ENCODE results near the gene BEST3. TPM values are rescaled to one million over a fixed set of nuclear protein-coding genes. Genes with fewer than 3 reads are reported as not detected.

The BEST3 gene
- total and polyA plus RNA-seq, 4 donors = 0.03 to 0.52 (median 0.20) TPM; not detected in 1

GRCh38 chr12:69714542-69714941 is 15.4 kb upstream of the BEST3 start:
- ATAC-seq (ENCODE audit: insufficient read depth, low FRiP score) (no peak), DNase-seq (no peak)
- no peak for TF ChIP-seq CTCF (IDR thresholded peaks at IDR 0.05; ENCODE audit: control extremely low read depth, extremely low read depth)
- no peaks in the 10 kb centered on the region for H3K27me3 ChIP-seq (ENCODE audit: control insufficient read depth in 3 of 3, insufficient read depth in 3 of 3, low read length in 2 of 3)
- H3K9me3 ChIP-seq (ENCODE audit: control insufficient read depth in 4 of 4, insufficient read depth in 3 of 4, low read length in 3 of 4) = no peaks in the 10 kb centered on the region
- H3K36me3 ChIP-seq (ENCODE audit: control insufficient read depth in 4 of 4, insufficient read depth in 4 of 4, low read length in 4 of 4) = no peaks in the 10 kb centered on the region
- H3K9ac ChIP-seq (ENCODE audit: insufficient read depth in 1 of 2, low read length in 2 of 2) = no peak overlapping the region
- 76 to 88% methylated on average over 3 of the region's 3 CpGs for WGBS, 2 donors
- H3K4me3 ChIP-seq = no peak overlapping the region
- no peak overlapping the region for H3K27ac ChIP-seq (ENCODE audit: low read depth in 1 of 2, low read length in 1 of 2)
- H3K4me1 ChIP-seq (ENCODE audit: control insufficient read depth in 5 of 5, insufficient read depth in 5 of 5, low read length in 5 of 5) = no peaks in the 10 kb centered on the region

- H3K4me1 ChIP-seq (ENCODE audit: control insufficient read depth in 5 of 5, insufficient read depth in 5 of 5, low read length in 5 of 5) = no peaks in the 10 kb centered on the region
- H3K27me3 ChIP-seq (ENCODE audit: control insufficient read depth in 3 of 3, insufficient read depth in 3 of 3, low read length in 2 of 3) = no peaks in the 10 kb centered on the region
- ATAC-seq (ENCODE audit: insufficient read depth, low FRiP score) = no peak
- DNase-seq = no peak
- 96 to 99% methylated on average over 2 of the region's 2 CpGs for WGBS, 2 donors
- H3K36me3 ChIP-seq (ENCODE audit: control insufficient read depth in 4 of 4, insufficient read depth in 4 of 4, low read length in 4 of 4) = no peaks in the 10 kb centered on the region
- H3K9ac ChIP-seq (ENCODE audit: insufficient read depth in 1 of 2, low read length in 2 of 2) = no peak overlapping the region
- no peak for TF ChIP-seq CTCF (IDR thresholded peaks at IDR 0.05; ENCODE audit: control extremely low read depth, extremely low read depth)
- H3K4me3 ChIP-seq = no peak overlapping the region
- no peaks in the 10 kb centered on the region for H3K9me3 ChIP-seq (ENCODE audit: control insufficient read depth in 4 of 4, insufficient read depth in 3 of 4, low read length in 3 of 4)
- no peak overlapping the region for H3K27ac ChIP-seq (ENCODE audit: low read depth in 1 of 2, low read length in 1 of 2)
These were observed 13.7 kb upstream of the BEST3 start for GRCh38 chr12:69712826-69713225.

GRCh38 chr12:69708649-69709048 is 9.5 kb upstream of the BEST3 start:
- WGBS, 2 donors = 95 to 96% methylated on average over 3 of the region's 3 CpGs
- ATAC-seq (ENCODE audit: insufficient read depth, low FRiP score) (no peak), DNase-seq (no peak)
- Histone ChIP-seq H3K9me3 (ENCODE audit: control insufficient read depth in 4 of 4, insufficient read depth in 3 of 4, low read length in 3 of 4) (no peaks in the 10 kb centered on the region), H3K4me1 (ENCODE audit: control insufficient read depth in 5 of 5, insufficient read depth in 5 of 5, low read length in 5 of 5) (no peaks in the 10 kb centered on the region), H3K27ac (ENCODE audit: low read depth in 1 of 2, low read length in 1 of 2) (no peak overlapping the region), H3K27me3 (ENCODE audit: control insufficient read depth in 3 of 3, insufficient read depth in 3 of 3, low read length in 2 of 3) (no peaks in the 10 kb centered on the region), H3K4me3 (no peak overlapping the region), H3K36me3 (ENCODE audit: control insufficient read depth in 4 of 4, insufficient read depth in 4 of 4, low read length in 4 of 4) (no peaks in the 10 kb centered on the region), H3K9ac (ENCODE audit: insufficient read depth in 1 of 2, low read length in 2 of 2) (no peak overlapping the region)
- TF ChIP-seq CTCF (IDR thresholded peaks at IDR 0.05; ENCODE audit: control extremely low read depth, extremely low read depth) = no peak

GRCh38 chr12:69704357-69704756 is 5.3 kb upstream of the BEST3 start:
- Histone ChIP-seq H3K9me3 (ENCODE audit: control insufficient read depth in 4 of 4, insufficient read depth in 3 of 4, low read length in 3 of 4) (no peaks in the 10 kb centered on the region), H3K4me3 (no peak overlapping the region), H3K9ac (ENCODE audit: insufficient read depth in 1 of 2, low read length in 2 of 2) (no peak overlapping the region), H3K27ac (ENCODE audit: low read depth in 1 of 2, low read length in 1 of 2) (no peak overlapping the region), H3K4me1 (ENCODE audit: control insufficient read depth in 5 of 5, insufficient read depth in 5 of 5, low read length in 5 of 5) (no peaks in the 10 kb centered on the region), H3K27me3 (ENCODE audit: control insufficient read depth in 3 of 3, insufficient read depth in 3 of 3, low read length in 2 of 3) (no peaks in the 10 kb centered on the region), H3K36me3 (ENCODE audit: control insufficient read depth in 4 of 4, insufficient read depth in 4 of 4, low read length in 4 of 4) (no peaks in the 10 kb centered on the region)
- ATAC-seq (ENCODE audit: insufficient read depth, low FRiP score) = no peak
- WGBS, 2 donors = 0% methylated on average over 1 of the region's 1 CpG
- TF ChIP-seq CTCF (IDR thresholded peaks at IDR 0.05; ENCODE audit: control extremely low read depth, extremely low read depth) = no peak
- no peak for DNase-seq

Data from lung (tissue), 12 donors.